Activated effector memory CD4-positive, alpha-beta T cell treated with anti-CD3 and anti-CD28 coated beads, Interleukin-2, amount 50 U/mL, for 16 hours (primary cell): ENCODE data around the gene OSGIN1.

Experiments used
- DNase-seq: peaks from one replicate; pipeline ENCODE4 v3.0.0-alpha.2; 2020

The OSGIN1 gene

DNA sequence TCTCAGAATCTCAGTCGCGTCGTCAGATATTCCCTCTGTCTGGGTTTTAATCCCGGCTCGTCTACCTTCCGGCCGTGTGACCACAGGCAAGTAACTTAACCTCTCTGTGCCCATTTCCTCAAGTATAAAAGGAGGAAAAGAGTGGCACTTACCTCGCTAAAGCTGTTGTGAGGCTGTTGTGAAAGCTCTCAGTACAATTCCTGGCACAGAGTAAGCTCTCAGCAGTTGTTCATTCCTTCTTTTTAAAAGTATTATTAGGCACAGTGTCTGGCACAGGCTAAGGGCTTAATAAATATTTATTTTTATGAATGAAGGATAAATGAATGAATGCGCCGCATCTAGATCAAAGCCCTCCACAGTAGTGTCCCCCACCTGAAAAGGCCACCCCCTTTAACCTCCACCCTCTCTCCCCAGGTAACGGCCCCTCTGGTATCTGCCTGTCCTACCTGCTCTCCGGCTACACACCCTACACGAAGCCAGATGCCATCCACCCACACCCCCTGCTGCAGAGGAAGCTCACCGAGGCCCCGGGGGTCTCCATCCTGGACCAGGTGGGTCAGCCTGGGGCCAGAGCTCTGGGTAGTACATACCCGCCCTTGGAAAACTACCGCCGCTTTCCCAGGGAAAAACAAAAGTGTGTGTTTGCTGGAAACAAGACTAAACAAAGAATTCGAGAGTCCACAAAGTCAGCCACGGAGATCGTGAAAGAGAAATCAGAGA lies 6.0 kb downstream of the OSGIN1 start:
- DNase-seq: no peak

GRCh38 chr16:83959656-83960434 lies 6.8 kb downstream of the OSGIN1 start:
- DNase-seq: no peak

GRCh38 chr16:83960521-83961249 lies 7.6 kb downstream of the OSGIN1 start:
- DNase-seq: no peak

- DNase-seq: no peak
Observed at GRCh38 chr16:83961591-83961990, 8.6 kb downstream of the OSGIN1 start.

DNA sequence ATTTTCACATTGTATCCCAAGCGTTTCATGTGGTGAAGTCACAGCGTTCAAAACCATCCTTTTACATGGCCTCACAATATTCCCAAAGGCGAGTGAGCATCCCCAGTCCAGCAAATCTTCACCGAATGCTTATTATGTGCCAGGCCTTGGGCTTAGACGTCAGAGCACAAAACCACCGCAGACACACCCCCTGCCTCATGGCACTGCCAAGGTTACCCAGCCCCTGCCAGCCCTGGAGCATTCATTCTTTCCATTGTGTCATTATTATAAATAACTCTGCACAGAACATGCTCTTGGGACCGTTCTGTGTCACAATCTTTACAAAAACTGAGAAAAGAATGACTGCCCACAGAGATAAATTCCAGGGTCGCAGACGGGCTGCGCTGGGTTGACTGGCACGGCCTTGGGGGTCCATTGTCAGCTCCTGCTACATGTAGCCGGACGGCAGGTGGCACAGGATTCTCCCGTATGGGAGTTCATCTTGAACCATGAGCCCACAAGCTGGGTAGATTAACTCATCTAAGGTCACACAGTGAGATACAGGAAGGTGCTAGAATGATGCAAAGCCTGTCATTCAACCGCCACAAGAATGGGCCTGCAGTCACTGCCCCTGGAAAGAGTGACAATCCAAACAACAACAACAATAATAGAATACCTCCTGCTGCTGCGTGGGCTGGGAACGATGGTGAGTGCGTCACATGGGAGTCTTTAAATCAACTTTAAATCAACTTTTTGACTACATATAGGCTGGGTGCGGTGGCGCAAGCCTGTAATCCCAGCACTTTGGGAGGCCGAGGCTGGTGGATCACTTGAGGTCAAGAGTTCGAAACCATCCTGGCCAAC lies 10.5 kb downstream of the OSGIN1 start:
- DNase-seq: no peak

DNA sequence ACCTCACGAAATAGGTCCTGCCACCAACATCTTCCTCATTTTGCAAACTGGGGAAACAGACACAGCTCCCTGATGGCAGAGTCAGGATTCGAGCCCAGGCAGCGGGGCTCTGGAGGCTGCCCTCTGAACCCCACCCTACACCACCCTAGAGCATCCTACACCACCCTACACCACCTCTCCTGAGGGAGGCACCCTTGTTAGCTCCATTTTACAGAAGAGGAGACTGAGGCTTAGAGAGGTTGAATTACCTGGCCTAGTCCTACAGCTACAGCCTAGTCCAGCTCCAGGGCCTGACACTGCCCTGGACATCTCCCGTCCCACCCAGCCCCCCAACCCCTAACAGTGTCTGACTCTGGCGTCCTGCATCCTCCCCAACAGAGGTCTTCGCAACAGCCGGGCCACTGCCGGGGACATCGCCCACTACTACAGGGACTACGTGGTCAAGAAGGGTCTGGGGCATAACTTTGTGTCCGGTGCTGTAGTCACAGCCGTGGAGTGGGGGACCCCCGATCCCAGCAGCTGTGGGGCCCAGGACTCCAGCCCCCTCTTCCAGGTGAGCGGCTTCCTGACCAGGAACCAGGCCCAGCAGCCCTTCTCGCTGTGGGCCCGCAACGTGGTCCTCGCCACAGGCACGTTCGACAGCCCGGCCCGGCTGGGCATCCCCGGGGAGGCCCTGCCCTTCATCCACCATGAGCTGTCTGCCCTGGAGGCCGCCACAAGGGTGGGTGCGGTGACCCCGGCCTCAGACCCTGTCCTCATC lies 11.8 kb downstream of the OSGIN1 start:
- no peak for DNase-seq

- DNase-seq: no peak
Observed at GRCh38 chr16:83965444-83966152, 12.6 kb downstream of the OSGIN1 start.

- DNase-seq: no peak
Observed at GRCh38 chr16:83966153-83966696, 13.2 kb downstream of the OSGIN1 start.

GRCh38 chr16:83967091-83967490 lies 14.1 kb downstream of the OSGIN1 start:
- no peak for DNase-seq

- no peak for DNase-seq
Observed at GRCh38 chr16:83967838-83968305, 14.8 kb downstream of the OSGIN1 start, which contains the start of gene NECAB2. Gene NECAB2, plus strand, starts transcription at chr16:83968244. Its CDS starts 405 bp downstream, at chr16:83968649.

- no peak for DNase-seq
Observed at GRCh38 chr16:83968306-83968851, 15.3 kb downstream of the OSGIN1 start.

GRCh38 chr16:83968891-83969649 lies 16.0 kb downstream of the OSGIN1 start:
- DNase-seq: no peak

DNA sequence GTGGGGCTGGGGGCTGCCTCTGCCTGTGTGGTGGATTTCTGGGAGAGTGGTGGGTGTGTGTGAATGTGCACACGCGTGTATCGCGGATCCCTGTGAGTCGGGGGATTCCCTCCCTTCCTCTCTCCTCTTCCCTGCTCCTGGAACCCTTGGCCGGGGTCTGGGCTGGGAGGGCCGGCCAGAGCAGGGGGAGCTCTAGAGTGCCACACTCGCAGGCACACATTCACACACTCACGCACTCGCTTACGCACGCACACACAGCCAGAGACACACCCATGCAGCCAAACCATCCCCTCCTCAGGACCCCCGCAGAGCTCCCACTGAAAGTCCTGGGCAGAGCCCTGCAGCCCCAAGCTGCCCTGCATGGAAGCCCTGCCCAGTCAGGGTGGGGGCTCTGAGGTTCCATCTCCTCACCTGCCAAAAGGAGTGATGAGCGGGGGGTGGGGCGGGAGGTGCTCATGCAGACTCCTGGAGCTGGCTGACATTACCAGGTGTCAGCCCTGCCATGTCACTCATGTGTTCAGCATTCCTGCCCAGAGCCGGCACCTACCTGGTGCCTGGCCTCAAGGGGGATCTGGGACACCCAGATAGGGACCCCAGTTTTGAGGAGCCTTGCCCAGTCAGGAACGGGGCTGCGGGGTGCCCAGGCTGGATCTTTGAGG lies 16.9 kb downstream of the OSGIN1 start:
- no peak for DNase-seq

- DNase-seq: no peak
Observed at GRCh38 chr16:83970430-83970815, 17.4 kb downstream of the OSGIN1 start.

- DNase-seq: no peak
Observed at GRCh38 chr16:83971165-83972130, 18.4 kb downstream of the OSGIN1 start.

GRCh38 chr16:83972256-83973008 lies 19.4 kb downstream of the OSGIN1 start:
- no peak for DNase-seq

DNA sequence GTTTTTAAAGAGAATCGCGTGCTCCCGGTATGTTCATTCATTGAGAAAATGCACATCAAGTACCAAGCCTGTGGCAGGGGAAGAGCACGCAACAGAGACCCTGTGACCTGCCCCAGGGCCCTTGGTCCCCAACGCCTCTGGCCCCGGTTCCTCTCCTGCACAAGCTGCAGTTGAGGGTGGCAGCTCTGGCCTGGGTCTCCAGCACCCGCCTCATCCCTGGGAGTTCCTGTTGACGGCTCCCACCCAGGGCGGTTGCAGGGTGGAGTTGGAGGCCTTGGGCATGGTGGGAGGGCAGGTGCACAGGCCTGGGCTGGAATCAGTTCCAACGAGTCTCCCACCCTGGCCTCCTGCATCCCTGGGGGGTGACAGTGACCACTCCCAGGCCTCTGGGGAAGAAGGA lies 20.0 kb downstream of the OSGIN1 start:
- no peak for DNase-seq
